Glomerular endothelial cell (primary cell): ENCODE measurements around the gene ZFR2. TPM values are rescaled to one million over a fixed set of nuclear protein-coding genes. Genes with fewer than 3 reads are reported as not detected.

Experiments
- DNase-seq: peaks from one replicate; pipeline ENCODE4 v3.0.0-alpha.2; 2011; ENCODE audit warnings: low read depth, low spot score; ENCODE audit errors: extremely low read depth
- total RNA-seq: library from RNA; depleted of rRNA; stranded (reverse); fragments of >200 nt; gene quantifications from 2 replicates; pipeline ENCODE4 v1.2.3, GENCODE V29; 2015

Gene ZFR2
- total RNA-seq, 1 donor from 2014 or later: 0.29 TPM

DNA sequence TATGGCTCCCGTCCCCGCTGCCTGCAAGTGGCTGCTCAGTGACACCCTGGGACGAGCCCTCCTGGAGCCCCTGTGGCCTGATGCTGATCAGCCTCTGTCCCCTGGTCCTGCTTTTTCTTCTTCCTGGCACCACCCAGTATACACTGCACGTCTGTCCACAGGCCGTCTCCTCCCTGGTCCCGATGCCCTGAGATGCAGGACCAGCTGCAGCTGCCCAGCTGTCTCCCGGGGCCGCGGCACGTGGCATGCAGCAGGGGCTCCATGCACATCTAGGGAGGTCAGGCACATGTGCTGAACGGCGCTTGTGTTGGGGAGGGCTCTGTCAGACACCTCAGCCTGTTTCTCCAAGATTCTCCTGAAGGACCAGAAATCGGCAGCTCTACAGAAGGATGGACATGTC, 30.2 kb downstream of the ZFR2 start:
- no peak for DNase-seq

DNA sequence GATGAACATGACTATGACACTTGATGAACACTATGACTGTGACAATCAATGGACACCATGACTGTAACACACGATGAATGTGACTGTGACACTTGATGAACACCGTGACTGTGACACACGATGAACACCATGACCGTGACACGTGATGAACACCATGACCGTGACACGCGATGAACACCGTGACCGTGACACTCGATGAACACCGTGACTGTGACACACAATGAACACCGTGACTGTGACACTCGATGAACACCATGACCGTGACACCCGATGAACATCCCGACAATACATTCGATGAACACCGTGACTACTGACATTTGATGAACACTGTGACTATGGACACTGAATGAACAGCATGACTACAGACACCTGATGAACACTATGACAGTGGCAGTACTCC, 30.9 kb downstream of the ZFR2 start:
- DNase-seq: no peak

DNA sequence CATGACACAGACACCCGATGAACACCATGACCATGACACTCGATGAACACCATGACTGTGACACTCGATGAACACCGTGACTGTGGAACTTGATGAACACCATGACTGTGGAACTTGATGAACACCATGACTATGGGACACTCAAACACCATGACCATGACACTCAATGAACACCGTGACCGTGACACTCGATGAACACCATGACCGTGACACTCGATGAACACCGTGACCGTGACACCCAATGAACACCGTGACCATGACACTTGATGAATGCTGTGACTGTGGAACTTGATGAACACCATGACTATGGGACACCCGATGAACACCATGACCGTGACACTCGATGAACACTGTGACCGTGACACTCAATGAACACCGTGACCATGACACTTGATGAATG, 31.5 kb downstream of the ZFR2 start:
- DNase-seq: no peak

DNA sequence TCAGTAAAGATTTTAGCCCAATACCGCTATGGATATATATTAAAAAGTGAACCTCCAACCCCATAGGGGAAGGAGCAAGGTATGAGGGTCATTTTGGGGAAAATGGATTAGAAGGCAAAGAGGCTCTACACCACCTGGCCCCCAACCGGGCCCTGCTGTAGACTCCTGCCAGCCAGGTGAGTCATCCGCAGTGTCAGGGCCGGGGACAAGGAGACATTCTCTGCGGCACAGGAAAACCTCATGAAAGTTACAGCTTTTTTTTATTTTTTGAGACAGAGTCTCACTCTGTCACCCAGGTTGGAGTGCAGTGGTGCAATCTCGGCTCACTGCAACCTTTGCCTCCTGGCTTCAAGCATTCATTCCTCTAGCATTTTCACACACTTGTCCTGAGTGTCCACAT, 32.0 kb downstream of the ZFR2 start:
- DNase-seq: no peak

DNA sequence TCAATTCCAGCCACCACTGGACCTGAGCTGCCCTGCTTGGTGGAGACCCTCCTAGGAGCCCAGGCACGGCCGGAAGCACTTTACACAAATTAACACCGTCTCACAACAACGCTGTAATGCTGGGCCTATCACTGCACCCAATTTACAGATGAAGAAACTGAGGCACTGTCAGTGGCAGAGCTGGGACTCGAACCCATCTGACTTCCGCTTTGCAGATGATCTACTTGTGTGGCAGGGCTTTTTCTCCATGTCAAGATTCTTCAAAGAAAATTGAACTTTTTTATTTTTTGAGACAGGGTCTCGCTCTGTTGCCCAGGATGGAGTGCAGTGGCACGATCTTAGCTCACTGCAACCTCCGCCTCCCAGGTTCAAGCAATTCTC, 33.8 kb downstream of the ZFR2 start:
- no peak for DNase-seq

DNA sequence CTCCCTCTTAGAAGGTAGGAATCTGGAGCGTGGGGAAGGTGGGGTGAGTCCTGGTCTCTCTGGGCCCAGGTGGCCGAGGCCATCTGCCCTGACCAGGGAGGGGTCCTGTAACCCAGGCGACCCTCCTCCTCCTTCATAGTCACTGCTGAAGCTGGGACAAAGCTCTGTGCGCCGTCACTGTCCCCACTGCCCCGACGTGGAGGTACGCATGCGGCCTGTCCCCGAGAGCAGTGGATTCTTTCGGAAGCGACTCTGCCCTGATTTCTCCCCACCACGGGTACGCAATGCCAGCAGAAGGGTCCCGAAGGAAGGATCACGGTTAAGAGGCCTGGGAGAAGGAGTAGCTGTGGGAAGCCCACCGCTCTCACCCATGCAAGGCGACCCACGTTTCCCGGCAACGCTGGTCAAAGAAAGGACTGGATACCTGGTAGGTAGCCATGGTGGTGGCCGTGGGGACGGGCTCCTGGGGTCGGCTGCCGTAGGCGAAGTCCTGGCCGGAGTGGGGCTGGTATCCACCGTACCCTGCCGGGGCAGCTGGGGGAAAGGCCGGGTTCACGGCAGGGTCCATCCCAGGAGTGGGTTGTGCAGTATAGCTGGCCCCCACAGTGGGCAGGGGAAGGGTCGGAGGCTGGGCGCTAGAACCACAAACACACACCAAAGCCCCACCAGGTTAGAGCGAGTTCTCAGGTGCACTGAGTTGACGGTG, 34.3 kb downstream of the ZFR2 start:
- no peak for DNase-seq

DNA sequence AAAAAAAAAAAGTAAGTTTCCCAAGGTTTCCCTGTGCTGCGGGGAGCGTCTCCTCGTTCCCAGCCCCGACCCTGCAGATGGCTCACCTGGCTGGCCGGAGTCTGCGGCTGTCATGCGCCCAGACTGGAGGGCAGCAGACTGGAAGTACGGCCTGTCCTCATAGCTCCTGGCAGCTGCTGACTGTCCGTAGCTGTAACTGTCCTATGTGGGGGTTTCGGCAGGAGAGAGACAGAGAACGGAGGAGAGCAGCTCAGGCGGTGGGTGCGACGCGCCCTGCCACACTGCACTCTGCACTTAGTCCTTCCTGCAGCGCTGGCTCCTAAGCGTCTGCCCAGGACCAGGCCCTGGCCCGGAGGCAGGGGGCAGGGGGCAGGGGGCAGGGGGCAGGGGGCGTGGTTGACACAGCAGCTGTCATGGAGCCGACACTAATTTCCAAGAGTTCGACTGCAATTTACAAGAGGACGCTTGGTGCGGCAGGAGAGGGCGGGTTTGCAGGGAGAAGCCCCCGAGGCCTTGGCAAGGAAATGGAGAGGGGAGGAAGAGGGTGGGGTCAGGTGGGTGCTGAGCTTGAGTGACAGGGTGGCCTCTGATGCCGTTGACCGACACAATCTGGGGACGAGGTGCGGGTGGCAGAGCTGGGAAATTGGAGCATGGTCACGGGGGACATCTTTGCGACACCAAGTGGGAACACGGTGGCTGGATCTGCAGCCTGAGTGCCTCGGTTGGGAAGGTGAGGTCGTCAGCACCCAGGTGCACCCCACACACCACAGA, 35.1 kb downstream of the ZFR2 start:
- DNase-seq: no peak

DNA sequence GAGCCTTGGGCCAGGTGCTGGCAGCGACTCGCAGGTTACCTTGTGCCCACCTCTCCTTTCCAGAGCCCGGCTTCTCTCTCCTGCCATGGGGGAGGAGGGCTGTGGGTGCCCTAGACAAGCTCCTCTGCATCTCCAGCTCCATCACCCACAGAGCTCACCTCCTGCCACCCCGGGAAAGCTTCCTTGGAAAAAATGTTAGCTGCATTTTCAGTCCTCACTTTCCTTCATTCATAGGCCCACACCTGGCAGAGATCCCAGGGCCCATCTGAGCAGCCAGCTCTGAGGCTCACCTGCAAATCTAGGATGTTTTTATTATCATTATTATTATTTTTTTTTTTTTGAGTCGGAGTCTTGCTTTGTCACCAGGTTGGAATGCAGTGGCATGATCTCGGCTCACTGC, 36.8 kb downstream of the ZFR2 start:
- no peak for DNase-seq

DNA sequence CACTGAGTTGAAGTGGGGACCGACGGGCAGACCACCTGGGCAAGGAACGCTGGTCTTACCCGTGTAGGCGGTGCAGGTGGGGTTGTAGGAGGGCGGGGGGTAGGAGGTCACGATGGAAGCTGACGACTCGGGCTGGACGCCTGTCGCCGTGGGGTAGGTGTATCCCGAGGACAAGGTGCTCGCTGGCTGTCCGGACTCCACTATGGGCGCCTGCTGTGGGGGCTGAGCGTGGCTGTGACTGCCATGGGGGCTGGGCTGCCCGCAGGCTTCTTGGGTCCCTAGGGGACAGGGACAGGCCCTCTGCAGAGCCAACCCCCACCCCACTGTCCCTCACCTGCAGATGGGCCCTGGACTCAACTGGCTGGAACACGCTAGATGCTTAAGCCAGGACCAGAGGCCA, 37.2 kb downstream of the ZFR2 start:
- DNase-seq: no peak

DNA sequence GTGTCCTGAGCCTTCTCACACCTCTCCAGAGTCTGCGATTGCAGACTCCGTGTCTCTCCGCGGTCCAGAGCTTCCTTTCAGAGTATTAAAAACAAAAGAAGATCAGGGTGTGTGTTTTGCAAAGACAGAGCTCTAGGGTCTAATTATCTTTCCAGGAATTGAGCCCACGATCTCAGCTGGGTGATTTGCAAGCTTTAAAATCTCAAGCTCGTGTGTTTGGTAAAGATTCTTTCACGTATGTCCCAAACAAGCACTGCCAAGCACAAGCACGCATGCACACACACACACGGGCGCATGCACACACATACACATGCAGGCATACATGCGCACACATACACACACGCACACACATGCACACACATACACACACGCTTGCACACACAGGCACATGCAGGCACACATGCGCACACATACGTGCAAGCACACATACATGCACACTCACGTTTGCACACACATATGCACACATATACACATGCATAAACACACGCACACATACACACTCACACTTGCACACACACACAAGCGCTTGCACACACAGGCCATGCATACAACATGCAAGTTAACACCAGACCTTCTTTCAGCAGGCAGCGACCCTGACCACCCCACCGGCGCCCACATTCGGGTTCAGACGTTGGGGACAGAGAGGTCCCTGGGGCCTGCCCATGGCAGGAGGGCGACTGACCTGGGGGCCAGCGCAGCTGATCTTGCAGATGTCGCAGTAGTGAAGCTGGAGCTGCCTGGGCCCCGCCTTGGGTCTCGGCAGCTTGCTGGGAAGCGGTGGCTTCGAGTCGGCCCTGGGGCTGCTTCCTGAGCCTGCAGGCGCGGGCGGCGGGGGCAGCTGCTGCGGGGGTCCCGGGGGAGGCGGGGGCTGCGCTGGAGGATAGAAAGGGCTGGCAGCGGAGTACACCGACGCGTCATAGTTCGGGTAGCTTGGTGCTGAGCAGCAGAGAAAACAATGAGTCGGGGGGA, 37.9 kb downstream of the ZFR2 start:
- DNase-seq: no peak

DNA sequence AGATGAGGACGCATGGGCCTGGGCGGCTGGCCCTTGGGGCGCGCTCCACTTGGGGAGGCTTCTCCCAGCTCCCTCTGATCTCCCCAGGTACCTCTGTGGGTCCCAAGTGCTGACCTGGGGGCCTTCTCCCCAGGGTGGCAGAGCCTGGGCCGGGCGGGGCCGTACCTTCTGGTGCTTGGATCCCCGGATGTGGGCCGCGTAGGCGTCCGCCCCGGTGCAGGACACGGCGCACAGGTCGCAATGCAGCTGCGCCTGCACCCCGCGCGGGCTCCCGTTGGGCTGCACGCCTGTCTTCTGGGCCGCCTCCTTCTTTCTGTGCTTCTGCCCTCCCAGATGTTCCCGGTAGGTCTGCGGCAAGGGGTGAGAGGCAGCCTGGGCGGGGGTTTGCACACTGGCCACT, 41.5 kb downstream of the ZFR2 start:
- no peak for DNase-seq

DNA sequence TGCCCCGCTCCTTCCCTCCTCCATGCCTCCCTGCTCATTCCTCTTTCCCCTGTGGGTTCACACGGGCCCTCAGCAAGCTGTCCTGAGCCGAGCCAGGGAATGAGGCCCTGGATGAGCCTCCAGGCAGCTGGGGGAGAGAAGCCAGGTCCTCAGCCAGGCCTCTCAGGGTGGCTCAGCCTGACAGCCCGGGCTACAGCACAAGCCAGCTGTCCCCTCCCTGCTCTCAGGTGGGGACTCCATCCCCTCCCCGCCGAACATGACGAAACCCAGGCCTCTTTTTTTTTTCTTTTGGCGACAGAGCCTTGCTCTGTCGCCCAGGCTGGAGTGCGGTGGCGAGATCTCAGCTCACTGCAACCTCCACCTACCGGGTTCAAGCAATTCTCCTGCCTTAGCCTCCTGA, 42.7 kb downstream of the ZFR2 start:
- no peak for DNase-seq

DNA sequence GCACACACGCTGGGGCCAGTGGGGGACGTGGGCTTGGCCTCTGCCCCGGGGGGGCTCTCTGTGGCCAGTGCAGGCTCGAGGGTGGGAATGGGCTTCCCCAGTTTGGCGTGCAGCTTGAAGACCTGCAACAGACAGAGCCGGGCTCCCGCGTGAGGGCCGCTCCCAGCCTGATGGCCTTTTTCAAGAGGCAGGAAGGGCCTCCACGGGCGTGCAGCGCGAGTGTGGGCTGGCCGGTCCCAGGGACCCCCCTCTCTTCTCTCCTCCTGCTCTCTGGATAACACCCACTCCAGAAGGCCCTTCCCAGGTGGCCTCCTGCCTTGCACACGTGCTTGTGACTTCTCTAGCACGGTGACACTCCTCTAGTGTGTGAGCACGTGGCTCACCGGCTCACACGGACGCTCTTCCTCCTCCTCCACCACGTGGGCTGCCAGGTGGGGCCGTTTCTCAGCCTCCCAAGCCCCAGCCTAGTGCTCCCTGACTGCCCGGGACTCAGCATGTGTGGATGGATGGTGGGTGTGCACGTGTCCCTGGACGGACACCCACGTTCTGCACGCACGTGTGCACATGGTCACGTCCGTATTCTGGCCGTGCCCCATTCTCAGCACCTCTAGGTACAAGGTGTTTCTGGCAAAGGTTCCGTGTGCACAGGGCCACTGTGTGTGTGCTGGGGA, 43.4 kb downstream of the ZFR2 start:
- DNase-seq: no peak

DNA sequence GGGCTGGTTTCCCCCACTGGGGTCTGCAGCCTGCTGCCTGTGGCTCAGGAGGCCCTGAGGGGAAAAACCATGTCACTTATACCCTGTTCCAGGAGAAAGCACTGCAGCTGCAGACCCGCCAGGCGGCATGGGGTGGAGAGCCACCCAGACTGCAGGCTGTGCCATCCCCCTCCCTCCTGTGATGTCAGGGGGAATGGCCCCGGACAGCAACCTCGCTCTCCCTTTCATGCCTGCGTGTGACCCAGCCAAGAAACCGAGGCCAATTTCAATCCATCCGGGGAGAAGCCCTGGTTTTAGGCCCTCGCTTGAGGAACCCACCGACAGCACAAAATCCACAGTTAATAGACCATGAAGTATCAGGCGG, 45.5 kb downstream of the ZFR2 start:
- DNase-seq: no peak

DNA sequence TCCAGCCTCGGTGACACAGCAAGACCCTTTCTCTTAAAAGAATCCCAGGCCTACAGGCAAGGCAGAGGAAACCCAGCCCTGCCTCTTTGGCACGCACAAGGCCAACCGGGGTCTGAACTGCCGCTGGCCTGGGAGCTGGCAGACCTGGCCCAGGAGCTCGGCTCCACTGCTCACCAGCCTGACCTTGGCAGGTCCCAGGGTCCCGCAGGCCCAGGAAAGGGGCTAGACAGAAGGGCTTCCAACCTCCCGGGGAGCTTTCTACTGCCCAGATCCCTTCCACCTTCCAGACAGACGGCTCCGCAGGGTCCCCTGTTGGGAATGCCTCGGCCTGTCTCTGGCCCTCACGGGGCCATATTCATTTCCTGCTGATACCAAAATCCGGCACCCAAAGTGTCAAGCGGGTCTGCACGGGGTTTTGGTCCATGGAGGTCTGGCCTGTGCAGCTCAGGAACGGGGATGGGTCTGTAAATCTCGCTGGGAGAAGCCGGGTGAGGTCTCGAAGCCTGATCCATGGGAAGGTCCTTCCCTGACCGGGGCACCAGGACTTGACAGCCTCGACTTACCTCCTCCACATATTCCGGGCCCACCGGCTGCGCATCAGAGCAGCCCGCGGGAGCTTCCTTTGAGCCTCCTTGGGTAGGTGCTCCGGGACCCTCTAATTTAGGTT, 46.0 kb downstream of the ZFR2 start:
- DNase-seq: no peak

DNA sequence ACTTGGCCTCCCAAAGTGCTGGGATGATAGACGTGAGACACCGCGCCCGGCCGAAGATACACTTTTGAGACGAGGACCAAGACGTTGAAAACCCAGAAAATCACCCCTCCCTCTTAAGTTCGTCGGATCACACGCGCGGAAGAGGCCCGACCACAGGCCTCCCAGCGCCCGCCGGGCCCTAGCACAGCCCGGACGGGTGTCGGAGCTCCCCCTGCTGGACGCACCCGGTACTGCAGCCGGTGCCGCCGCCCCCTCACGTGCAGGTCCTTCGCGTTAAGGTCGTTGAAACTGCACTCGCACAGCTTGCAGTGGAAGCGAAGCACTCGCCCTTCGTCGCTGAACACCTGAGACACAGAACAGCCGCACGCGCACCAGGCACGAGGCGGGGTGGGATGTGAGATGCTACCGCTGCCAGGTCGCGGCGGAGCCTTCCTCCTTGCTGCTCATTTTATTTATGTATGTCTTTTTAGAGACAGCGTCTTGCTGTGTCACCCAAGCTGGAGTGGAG, 46.9 kb downstream of the ZFR2 start:
- no peak for DNase-seq

DNA sequence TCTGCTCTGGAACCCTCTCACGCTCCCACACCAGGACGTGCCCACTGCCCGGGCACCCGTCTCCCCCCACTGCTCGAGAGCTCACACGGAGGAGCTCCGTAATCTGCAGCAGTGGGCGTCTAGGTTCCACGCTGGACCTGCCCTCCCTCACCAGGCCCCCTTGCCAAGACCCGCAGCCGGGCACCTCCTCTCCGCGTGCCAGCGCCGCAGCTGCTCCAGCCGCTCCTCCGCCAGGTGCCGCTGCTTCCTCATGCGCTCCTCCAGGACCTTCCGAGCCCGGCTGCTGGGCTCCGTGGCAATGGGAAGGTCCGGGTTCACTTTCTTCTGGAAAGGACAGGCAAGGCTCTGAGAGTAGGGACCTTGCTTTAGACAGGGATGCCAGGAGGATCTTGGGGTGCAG, 47.7 kb downstream of the ZFR2 start:
- DNase-seq: no peak

DNA sequence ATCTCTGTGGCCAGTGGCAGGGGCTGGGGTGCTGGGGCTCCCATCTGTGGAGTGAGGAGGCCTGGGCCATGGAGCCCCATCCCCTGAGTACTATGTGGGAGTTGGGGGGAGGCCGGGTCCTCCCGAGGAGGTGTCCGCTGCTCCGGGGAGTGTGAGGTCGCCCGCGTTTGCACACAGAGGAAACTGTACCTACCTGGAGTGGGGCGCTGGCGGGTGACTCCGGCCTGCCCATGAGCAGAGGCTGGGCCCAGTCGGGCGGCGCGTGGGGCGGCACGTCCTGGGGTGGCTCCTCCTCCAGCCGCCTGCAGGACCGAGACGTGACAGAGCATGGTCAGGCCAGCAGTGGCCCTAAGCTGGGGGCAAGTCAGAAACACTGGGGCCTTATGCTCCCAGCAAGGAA, 48.8 kb downstream of the ZFR2 start:
- no peak for DNase-seq

DNA sequence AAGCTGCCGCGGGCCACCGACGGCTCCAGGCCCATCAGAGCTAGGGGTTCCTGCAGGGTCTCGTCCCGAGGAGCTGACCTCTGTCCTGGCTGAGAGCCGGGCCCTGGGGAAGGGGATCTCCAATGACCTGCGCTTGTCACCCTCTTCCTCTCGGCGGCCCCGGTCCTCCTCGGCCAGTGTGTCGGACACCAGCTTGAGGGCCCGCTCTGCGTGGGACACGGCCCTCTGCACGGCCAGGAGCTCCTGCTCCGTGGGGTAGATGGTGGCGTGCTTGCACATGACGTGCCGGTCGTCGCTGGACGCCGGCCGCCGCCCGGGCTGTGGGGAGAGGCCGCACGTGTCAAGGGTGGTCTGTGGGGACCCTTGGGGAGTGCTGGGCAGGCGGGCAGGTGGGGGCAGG, 49.9 kb downstream of the ZFR2 start:
- no peak for DNase-seq

DNA sequence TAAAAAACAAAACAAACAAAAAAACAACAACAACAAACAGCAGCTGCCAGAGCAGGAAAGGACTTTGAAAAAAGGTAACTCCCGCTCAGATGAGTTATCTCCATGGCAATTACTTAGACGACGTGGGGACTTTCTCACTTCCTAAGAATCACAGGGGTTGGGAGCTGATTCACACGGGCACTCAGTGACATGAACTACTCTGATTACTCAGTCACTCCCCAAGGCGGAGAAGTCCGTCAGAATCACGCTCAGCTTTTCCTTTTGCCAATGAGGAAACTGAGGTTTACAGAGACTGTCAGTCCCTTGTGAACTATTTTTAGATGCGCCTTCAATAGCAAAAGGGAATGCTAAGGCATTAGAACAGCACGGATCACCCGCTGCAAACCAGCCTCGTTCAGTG, 50.4 kb downstream of the ZFR2 start:
- DNase-seq: no peak
